HG02981 (cell line): Measurements from ENCODE around the gene MVD.

Source experiments
- ATAC-seq: cut with Tn5 transposase; IDR thresholded peaks from one replicate; pipeline ENCODE4 v1.9.1; 2021; ENCODE audit warnings: mild to moderate bottlenecking, moderate library complexity; ENCODE audit not compliant: unreplicated experiment

Gene MVD

DNA sequence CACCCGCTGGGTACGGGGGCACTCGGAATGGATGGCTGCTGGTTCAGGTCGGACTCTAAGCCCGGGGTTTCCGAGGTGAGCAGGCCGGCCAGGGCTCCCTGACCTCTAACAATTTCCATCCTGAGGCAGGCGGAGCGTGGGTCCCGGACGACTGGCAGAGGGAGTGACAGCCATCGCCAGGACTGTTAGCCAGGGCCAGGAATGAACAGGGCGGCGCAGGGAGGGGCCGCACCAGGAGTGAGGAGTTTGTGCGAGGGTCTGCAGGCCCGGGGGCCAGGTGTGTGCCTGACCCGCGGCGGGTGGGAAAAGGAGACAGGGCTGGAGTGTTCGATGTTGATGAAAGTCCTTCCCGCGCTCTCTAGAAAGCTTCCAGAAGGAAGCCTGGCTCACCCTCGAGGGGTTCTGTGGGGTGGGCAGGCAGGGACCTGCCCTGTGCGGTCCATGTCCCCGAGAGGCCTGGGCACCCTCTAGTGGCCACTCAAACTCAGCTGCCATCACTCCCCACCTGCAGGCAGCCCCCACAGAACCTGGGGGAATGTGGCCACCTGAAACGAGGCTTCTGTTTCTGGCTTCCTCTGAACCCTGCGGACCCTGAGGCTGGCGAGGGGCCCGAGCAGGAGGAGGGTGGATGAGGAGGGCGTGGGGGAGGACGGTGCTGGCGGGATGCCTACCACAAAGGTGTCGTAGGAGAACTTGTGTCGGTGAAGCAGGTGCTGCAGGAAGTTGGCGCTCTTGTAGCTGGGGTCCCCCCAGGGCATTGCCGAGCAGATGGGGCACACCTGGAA, 35.1 kb upstream of the MVD start:
- ATAC-seq: no peak

DNA sequence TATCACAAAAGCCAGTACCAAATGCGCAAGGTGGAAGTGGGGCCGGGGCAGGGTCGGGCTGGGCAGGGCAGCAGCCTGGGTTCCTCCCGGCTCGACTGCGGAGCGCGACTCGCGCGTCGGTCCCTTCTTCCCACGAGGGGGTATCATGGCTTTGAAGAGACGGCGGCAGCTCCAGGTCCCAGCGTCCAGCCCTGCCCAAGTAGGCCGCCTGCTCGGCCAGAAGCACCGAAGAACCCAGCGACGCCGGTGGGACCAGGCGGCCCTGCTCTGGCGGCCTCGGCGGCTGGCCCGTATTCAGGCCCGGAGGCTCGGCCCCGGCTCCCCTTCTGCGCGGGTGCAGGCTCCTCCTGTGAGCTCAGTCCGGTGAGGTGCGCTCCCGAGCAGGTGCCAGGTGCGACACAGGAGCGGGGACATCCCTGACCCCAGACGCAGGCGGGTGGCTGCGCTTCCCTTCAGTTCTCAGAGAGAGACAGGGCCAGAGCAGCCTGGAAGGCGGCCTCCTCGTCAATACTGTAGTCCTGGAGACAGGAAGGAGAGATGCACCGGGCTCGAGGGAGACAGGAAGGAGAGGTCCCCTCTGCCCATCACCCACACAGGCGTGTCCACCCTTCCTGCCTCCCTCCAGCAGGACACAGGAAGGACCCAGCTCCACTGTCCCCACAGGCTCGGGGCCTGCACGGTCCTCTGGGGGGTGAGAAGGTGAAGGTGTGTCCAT, 34.4 kb upstream of the MVD start:
- ATAC-seq: no peak

DNA sequence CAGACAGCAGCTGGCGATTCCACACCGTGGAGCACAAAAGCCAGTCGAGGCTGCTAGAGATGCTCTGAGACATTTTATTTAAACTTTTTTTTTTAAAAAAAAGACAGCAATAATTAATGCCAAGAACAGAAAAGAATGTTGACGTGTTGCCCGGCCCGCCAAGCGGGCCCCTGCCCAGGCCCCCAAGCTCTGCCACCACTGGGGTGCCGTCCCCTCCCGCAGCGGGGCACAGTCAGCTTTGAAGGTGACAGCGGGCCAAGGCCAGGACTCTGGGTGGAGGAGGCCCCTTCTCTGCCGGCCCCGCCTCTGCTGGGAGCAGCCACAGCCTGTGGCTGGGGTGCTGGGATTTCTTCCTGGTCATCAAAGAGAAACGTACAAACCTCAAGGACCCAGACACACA, 33.5 kb upstream of the MVD start:
- ATAC-seq: no peak

DNA sequence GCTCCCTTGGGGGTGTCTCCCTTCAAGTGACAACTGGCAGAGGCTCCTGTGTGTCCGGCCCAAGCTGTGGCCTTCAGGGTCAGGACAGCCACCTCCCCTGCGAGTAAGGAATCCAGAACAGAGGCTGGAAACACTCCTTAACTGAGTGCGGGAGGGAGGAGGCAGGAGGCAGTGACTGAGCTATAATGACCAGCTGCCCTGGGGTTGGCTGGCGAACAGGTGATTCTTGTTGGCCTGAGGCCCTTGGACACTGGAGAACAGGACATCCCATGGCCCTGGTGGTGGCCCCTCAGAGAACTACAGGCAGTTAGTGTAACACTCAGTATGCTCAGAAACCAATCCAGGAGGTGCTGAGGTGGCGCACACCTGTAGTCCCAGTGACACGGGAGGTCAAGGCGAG, 32.9 kb upstream of the MVD start:
- ATAC-seq: no peak

DNA sequence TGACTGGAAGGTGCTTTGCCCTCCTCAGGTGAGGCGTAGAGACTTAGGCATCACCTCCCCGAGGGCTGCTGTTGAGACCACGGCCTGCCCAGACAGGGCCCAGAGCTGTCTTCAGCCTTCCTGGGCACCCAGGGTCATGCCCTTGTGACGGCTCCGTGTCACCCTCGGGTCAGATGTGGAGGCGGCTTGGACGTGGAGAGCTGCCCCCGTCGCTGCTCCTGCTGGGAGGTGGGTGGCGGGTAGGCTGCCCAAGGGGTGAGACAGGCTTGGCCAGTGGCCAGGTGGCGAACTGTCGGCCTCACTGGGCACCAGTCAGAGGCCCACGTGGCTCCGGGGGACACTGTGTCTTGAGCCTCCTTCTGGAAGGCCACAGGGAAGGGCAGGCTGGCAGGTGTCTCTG, 32.3 kb upstream of the MVD start:
- no peak for ATAC-seq

DNA sequence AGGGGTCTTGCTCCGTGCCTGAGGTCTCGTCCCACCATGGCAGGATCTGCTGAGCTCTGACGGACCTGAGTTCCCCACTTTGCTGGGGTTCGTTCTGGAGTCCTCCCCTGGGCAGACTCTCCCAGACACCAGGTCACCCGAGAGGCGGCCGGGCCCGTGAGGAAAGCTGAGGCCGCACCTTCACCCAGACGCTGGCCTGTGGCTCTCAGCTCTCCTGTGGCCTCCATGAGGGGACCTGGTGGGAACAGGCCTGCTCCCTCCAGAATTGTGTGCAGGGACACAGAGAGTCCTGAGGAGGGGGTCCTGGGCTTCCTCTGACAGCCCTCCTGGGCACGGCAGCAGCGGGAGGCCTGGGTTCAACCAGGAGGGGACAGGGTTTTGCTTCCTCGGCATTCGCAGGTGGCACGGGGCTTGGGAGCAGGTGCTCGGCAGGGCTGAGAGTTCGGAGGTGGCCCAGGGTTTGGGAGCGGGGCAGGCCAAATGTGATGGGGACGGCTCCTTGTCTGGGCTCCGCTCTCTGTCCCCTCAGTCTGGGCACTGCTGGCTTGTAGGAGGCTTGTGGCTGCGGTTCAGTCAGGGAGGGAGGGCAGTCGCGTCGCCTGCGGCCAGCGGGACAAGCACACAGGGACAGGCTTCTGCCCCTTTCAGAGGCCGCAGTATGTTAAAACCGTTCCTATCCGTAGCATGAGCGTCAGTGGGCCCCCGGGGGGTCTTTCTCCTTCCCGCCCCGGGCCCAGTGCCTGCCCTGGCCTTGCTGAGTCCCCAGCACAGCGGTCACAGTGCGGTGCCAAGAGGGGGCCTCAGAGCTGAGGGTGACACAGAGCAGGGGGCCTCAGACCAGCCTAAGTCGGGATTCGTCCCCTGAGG, 31.6 kb upstream of the MVD start:
- no peak for ATAC-seq

DNA sequence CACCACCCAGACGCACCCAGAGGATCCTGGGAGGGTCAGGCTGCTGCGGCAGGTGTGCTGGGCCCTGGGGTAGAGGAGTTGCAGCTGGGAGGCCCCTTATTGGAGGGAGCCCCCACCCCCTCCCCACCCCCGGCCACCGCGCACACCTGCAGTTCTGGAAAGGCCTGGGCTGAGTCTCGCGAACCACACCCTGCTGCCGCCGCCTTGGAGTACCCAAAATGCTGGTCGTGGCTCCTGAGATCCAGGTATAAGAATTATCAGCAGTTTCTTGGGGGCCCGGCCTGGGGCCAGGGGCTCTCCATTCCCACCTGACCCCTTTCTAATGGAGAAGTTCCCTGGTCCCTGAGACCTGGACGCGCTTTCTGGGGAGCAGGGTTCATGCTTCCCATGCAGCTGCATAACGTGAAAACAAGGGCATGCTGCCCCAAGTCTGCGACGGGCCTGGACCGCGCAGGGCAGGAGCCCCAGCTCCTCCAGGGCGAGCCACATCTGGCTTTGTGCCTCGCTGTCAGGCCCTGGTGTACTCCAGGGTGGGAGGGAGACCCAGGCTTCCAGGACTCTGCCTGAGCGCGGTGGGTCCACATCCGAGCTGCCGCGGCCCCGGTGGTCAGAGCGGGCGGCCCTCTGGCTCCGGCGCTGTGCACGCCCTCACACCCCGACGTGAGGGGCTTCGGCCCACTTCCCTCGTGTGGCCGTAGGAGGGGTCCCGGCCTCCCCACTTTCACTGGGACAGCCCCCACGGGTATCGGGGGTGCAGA, 30.7 kb upstream of the MVD start:
- ATAC-seq: no peak

DNA sequence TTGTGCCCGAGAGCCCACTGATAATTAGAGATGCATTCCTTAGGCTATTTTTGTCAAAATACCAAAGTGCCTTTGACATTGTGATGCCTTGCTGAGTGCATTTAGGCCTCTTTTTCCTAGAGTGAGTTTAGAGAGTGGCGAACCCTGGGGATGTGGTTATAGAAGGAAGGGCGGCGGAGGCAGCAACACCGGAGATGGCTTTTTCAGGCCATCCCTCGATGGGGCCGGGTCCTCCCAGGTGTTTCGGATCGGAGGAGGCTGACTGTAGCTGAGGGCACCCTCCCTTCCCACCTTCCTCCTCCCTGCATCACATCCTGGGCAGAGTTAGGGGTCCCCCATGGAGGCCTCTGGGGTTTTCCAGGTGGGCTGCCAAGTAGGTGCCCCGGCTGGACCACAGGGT, 30.0 kb upstream of the MVD start:
- no peak for ATAC-seq

DNA sequence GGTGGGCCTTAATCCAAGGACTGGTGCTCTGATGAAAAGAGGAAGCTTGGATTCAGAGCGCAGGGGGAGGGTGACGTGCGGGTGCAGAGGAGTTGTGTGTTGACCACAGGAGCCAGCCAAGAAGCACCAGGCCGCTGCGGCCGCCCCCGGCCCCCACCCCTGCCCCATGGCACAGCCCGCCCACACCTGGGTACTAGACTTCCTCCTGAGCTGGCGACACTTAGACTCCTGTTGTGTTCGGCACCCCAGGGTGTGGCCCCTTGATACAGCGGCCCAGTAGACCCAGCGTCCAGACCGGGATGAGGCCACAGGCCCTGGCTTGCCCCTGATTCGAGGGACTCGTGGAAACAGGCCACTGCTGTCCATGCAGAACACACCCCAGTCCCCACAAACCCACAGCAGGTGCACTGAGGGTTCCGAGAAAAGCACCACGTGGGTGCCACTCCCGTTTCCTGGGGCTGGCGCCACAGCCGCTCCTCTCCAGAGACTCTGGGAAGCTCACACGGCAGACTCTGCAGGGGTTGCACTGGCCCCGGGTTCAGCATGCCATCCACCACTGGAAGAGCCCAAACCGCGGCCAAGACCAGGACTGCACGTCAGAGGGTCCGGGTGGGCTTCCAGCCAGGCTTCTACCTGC, 29.2 kb upstream of the MVD start:
- no peak for ATAC-seq

DNA sequence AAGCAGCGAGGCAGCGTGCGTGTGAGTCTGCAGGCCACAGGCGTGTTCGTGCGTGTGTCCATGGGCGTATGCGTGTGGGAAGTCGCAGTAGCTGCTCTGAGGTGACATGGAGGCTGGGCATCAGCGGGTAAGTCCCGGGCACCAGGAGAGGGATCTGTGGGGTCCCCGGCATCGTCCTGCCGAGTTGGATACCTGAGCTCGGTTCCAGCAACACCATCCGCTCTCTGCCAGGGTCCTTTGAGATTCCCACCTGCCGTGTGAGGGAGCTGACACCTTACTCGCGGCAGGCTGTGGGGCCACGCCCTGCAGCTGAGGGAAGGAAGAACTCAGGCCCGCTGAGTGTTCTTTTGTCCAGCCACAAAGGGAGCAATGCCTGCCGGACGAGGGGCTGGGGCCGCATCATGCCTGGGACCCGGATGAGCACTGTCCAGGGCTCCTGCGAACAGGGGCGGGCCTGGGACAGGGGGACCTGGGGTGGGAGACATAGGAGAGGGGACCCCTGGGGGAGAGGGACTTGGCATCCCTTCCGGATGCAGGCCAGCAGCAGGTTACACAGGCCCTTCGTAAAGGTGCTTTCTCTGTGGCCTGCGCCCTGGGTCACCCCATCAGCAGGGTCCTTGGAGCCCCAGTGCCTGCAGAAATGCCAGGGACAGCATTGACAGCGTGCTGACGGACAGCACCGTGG, 28.4 kb upstream of the MVD start:
- ATAC-seq: no peak

DNA sequence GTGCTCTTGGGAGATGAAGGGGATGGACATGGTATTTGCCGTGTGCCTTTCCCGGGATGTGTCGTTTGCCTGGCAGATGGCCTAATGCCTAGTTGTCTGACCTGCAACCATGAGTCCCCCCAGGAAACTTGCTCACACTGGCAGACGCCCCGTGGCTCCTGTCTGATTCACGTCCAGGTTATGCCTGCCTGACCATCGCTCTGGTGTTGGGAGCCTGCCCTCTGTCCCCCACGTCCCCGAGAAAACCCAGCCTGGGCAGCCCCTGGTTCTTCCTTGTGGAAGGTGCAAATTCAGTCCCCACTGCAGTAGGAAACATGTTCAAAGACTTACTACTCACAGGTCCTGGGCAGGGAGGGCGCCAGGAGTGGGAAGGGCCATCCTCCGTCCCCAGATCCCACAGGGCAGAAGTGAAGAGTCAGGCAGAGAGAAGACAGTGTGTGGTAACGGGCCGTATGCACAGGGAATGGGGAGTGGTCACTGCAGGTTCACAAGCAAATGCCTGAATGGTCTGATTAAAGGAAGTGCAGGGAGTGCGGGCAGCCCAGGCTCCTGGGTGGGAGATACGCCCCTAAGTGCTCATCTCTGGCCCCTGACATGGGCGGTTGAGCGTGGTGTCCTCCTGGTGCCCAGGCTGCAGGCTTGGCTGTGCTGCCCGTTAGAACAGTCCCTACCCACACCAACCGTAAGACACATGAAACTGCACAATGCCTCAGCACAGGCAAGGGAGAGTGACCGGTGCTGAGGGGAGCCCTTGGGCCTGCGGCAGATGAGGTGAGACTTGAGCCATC, 27.6 kb upstream of the MVD start:
- ATAC-seq: no peak

DNA sequence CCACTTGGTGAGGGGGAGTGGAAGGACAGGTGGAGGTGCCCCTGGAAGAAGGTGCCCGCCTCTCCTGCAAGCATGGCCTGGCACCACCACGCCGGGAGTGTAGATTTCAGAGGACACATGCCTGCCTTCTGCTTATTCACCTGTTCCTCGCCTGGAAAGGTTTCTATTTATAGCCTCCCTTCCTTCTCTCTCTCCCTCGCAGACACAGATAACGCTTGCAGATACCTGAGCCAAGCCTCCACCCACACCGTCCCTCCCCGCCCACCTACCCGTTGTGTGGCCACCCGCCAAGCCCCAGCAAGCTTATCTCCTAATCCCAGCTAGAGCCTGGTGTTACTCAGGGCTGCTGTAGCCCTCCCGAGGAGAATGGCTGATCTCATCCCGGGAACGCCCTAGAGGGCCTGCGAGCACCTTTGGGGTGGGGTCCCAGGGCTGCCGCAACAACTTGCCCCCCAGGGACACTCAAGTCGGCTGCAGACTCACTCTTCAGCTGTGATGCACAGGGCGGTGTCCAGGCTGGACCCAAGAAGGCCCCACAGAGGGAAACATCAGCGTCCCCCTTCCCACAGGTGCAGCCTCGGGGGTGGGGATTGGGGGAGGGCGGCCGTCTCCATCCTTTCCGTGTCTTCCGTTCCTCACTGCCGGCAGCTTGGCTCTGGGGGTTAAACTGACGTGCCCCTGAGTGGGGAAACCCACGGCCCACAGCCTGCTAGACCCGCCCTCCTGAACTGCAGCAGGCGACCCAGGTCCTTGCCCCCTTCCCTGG, 25.3 kb upstream of the MVD start:
- no peak for ATAC-seq

DNA sequence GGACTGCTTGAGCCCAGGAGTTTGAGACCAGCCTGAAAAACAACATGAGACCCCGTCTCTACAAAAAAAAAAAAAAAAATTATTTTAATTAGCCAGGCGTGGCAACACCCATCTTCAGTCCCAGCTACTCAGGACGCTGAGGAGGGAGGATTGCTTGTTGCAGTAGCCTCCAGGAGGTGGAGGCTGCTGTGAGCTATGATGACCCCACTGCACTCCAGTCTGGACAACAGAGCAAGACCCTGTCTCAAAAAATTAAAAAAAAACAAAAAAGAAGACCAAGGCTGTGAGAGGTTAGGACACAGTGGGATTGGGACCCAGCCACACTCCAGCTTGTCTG, 24.8 kb upstream of the MVD start:
- no peak for ATAC-seq

DNA sequence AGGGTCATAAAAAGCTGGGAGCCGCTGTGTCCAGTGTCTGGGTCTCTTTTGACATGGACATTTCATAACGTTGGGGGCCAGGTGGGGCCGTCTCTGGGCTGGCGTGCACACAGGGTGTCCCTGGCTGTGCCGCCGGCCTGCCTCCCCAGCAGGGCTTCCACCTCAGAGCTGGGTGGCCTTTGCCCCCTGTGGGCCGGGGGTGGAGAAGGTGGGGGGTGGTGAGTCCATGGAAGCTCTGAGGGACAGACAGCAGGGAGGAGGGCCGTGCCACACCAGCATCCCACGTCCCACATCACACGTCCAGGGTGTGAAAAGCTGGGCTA, 24.3 kb upstream of the MVD start:
- no peak for ATAC-seq

DNA sequence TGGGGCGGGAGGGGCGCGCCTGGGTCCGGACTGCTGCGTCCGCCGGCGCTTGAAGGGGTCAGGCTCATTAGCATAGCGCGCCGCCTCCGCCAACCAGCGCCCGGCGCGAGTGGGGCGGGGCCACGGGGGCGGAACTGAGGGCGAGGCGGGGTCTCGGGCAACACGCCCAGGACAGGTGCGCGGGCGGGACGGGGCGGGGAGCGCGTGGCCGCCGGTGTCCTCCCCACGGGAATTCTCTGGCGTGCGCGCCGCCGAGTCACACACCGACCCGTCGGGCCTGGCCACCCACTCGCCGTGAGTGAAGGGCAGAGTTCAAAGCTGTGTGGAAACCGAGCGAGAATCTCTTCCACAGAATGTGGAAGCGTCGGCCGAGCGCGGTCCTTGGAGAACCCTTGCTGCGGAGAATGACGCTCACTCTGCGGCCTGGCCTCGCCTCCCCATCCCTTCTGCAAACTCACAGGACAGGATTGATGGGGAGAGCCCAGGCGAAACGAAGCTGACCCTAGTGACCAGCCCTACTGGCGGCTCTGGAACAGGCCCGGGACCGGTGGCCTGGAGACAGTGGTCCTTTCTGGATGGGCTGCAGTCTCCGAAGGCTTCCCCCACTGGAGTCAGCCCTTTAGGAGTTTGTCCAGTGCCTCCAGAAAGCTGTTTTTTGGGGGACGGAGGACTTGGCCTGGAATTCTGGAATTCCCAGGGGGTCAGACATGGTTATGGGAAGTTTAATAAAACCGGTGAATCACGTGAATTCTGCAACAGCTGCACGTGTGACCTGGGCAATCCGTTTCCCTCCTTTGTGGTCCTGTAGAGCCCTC, 23.8 kb upstream of the MVD start, which contains the start of gene SNAI3:
TSS of gene SNAI3 (minus strand) at position 69 of the 815 bp plus-strand sequence. CDS start 101 bp downstream, outside the sequence.
- peak; percentile 66 for ATAC-seq

DNA sequence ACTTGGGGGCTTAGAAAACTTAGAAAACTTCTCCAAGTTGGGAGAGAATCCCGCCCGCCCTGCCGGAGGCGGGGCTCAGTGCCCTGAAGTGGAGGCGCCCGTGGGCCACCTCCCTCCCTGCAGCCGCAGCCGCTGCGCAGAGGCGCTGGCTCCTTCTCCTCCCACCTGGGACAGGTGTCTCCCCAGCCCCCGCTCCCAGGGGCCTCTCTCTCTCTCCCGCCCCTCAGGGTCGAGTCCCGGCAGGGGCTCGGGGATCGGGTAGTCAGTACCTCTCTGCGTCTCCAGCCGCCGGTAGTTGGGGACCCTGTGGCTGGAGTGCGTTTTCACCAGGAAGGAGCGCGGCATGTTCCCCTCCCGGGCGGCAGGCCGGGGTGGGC, 23.2 kb upstream of the MVD start:
- no peak for ATAC-seq

DNA sequence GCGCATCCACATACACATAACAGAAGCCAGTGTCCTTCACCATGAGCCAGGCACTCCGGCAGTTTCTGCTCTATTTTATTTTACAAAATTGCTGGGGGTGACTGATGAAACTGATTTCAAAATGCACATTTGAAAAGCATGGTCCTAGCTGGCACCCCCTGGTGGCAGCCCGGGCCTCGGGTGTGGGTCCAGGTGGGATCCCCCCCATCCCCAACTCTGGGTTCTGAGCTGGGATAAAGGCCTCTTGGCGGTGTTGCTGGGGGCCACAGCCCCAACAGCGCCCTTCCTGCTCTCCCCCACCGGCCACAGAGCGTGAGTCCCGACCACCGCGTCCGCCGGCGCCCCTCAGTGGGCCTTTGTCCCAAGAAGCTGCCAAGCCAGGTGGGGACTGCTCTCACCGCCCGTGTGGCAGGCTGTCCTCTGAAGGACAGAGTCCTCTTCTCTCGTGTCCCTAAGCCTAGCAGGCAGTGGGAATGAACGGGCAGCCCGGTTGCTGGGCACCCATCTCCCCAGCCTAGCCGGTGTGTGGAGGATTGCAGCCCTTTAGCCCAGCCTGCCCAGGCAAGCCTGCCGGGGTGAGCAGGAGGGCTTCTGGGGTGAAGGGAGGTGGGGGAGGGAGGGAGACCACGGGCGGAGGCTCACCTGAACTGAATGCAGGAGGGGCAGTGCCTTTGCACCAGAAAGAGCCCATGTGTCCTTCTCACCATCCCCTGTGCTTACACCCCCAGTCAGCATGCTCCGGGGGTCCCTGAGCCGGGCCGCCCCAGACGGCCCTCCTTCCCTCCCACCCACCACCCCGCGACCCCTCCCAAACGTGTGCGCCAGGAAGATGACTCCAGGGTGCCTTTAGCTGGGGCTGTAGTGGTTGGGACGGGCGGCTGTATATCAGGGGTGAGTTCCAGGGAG, 22.5 kb upstream of the MVD start:
- no peak for ATAC-seq
